Stimulated activated CD4-positive, alpha-beta T cell treated with anti-CD3 and anti-CD28 coated beads, Interleukin-4, amount 100 ng/mL, for 4 hours (primary cell): ENCODE measurements around the gene LIPJ.
A peak's percentile ranks its signal among the peaks of the same experiment; 100 is the strongest.

Experiments used
- DNase-seq, 2 experiments: peaks; one replicate each; pipeline ENCODE4 v3.0.0-alpha.2; 2020

LIPJ gene

GRCh38 chr10:88586462-88586861 lies at the start of gene LIPJ:
Gene LIPJ (plus strand): TSS chr10:88586762. CDS start chr10:88590688, 3,926 bp downstream.
- DNase-seq, result no peak

GRCh38 chr10:88537322-88537721 lies 49.2 kb upstream of the LIPJ start:
- no peak for DNase-seq

- DNase-seq, result no peak
These were observed 48.5 kb upstream of the LIPJ start for GRCh38 chr10:88538048-88538447.

- no peak for DNase-seq
These were observed 46.2 kb upstream of the LIPJ start for GRCh38 chr10:88540351-88540750.

GRCh38 chr10:88541116-88541626 lies 45.4 kb upstream of the LIPJ start:
- DNase-seq, result no peak

GRCh38 chr10:88542522-88542921 lies 44.0 kb upstream of the LIPJ start:
- no peak for DNase-seq

- DNase-seq, result no peak
These were observed 42.3 kb upstream of the LIPJ start for GRCh38 chr10:88544140-88544870.

GRCh38 chr10:88545359-88545758 lies 41.2 kb upstream of the LIPJ start:
- no peak for DNase-seq

- no peak for DNase-seq
These were observed 40.1 kb upstream of the LIPJ start for GRCh38 chr10:88546497-88546896.

GRCh38 chr10:88551246-88551645 lies 35.3 kb upstream of the LIPJ start:
- DNase-seq, result no peak

GRCh38 chr10:88553116-88553752 lies 33.3 kb upstream of the LIPJ start:
- DNase-seq, result peak; percentile 5 to 24

- no peak for DNase-seq
These were observed 31.2 kb upstream of the LIPJ start for GRCh38 chr10:88555190-88555908.

- DNase-seq, result no peak
These were observed 29.3 kb upstream of the LIPJ start for GRCh38 chr10:88557256-88557655.

- no peak for DNase-seq
These were observed 28.9 kb upstream of the LIPJ start for GRCh38 chr10:88557658-88558057.

- DNase-seq, result no peak
These were observed 24.4 kb upstream of the LIPJ start for GRCh38 chr10:88562152-88562551.

- DNase-seq, result no peak
These were observed 21.5 kb upstream of the LIPJ start for GRCh38 chr10:88565072-88565471.

GRCh38 chr10:88582411-88582805 lies 4.2 kb upstream of the LIPJ start:
- no peak for DNase-seq

- peak; percentile 67 for DNase-seq
These were observed 3.6 kb upstream of the LIPJ start, which contains the start of gene RNLS for GRCh38 chr10:88582806-88583583. Gene RNLS (minus strand): TSS chr10:88583318.

GRCh38 chr10:88583584-88583957 lies 3.0 kb upstream of the LIPJ start:
- no peak for DNase-seq

- no peak for DNase-seq
These were observed 5.8 kb downstream of the LIPJ start for GRCh38 chr10:88592381-88592780.

- DNase-seq, result no peak
These were observed 6.3 kb downstream of the LIPJ start for GRCh38 chr10:88592906-88593305.

GRCh38 chr10:88594482-88594881 lies 7.9 kb downstream of the LIPJ start:
- DNase-seq, result no peak

GRCh38 chr10:88598055-88598454 lies 11.5 kb downstream of the LIPJ start:
- no peak for DNase-seq
